Measurements from ENCODE around the gene UGT1A9.

DNA sequence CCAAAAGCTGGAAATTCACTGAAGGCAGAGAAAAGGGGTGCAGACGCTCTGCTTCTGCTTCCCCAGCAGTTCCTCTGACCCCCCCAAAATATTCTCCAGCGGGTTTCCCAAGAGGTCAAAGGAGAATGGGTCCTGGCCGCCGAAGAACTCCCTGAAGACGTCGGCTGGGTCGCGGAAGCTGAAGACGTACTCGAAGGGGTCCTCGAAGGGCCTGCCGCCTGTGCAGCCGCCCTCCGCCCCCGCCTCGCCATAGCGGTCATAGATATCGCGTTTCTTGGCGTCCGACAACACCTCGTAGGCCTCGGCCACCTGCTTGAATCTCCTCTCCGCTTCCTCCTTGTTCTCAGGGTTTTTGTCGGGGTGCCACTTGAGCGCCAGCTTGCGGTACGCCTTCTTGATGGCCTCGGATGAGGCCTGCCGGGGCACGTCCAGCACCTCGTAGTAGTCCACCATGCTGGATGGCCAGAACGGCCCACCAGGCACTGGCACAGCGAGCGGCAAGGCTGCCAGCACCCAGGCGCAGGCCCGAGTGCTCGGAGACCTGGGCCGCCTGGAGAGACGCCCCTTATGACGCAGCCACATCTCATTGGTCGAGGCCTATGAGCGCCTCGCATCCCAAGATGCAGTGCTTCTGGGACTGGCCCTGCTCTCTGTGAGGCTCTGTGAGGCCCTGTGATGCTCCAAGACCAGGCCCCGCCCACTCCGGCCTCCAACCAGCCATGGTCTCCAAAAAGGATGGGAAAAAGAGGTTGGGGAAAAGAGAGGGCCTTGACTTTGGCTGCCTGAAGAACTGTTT, 72.0 kb downstream of the UGT1A9 start:
- TF ChIP-seq, protein P1, sequence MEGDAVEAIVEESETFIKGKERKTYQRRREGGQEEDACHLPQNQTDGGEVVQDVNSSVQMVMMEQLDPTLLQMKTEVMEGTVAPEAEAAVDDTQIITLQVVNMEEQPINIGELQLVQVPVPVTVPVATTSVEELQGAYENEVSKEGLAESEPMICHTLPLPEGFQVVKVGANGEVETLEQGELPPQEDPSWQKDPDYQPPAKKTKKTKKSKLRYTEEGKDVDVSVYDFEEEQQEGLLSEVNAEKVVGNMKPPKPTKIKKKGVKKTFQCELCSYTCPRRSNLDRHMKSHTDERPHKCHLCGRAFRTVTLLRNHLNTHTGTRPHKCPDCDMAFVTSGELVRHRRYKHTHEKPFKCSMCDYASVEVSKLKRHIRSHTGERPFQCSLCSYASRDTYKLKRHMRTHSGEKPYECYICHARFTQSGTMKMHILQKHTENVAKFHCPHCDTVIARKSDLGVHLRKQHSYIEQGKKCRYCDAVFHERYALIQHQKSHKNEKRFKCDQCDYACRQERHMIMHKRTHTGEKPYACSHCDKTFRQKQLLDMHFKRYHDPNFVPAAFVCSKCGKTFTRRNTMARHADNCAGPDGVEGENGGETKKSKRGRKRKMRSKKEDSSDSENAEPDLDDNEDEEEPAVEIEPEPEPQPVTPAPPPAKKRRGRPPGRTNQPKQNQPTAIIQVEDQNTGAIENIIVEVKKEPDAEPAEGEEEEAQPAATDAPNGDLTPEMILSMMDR (IDR thresholded peaks at IDR 0.05): no peak
- TF ChIP-seq POLR2AphosphoS5 (IDR thresholded peaks at IDR 0.05) (no peak), POLR2A (IDR thresholded peaks at IDR 0.05) (no peak), EP300 (IDR thresholded peaks at IDR 0.05) (no peak)

All from gastroesophageal sphincter (tissue), 3 donors.